Duodenal mucosa (tissue), 2 donors: Measurements from ENCODE around the gene DOHH.

Experiments
- H3K27ac ChIP-seq: one replicate; pipeline ENCODE4 v1.7.0; 2013; ENCODE audit warnings: low read depth, low read length
- H3K27me3 ChIP-seq, 2 donors: one replicate each; pipeline ENCODE4 v1.7.0; 2013; ENCODE audit warnings: low read length in 2 of 2, control low read depth in 1 of 2; ENCODE audit not compliant: insufficient read depth in 2 of 2, control insufficient read depth in 1 of 2
- H3K36me3 ChIP-seq, 2 donors: one replicate each; pipeline ENCODE4 v1.7.0; 2013; ENCODE audit warnings: low read length in 2 of 2, control low read depth in 1 of 2; ENCODE audit not compliant: insufficient read depth in 2 of 2, control insufficient read depth in 1 of 2
- H3K4me1 ChIP-seq, 2 donors: one replicate each; pipeline ENCODE4 v1.7.0; 2013; ENCODE audit warnings: low read length in 2 of 2, control low read depth in 1 of 2; ENCODE audit not compliant: insufficient read depth in 2 of 2, control insufficient read depth in 1 of 2
- H3K4me3 ChIP-seq, 2 donors: one replicate each; pipeline ENCODE4 v1.7.0; 2013; ENCODE audit warnings: low read length in 2 of 2, low read depth in 1 of 2
- H3K9ac ChIP-seq, 2 donors: one replicate each; pipeline ENCODE4 v1.7.0; 2013; ENCODE audit warnings: low read length in 2 of 2, low read depth in 1 of 2
- H3K9me3 ChIP-seq, 2 donors: one replicate each; pipeline ENCODE4 v1.7.0; 2013; ENCODE audit warnings: low read length in 2 of 2, control low read depth in 1 of 2; ENCODE audit not compliant: control insufficient read depth in 1 of 2

The DOHH gene

GRCh38 chr19:3543150-3544057 lies 42.9 kb upstream of the DOHH start:
- no peaks in the 10 kb centered on the region for H3K9me3 ChIP-seq
- no peak overlapping the region for H3K9ac ChIP-seq
- H3K27ac ChIP-seq = no peak overlapping the region
- H3K4me1 ChIP-seq = no peaks in the 10 kb centered on the region
- H3K27me3 ChIP-seq = no peaks in the 10 kb centered on the region
- peaks cover 0 to 20% of the 10 kb centered on the region in 2 donors for H3K36me3 ChIP-seq
- H3K4me3 ChIP-seq = no peak overlapping the region

GRCh38 chr19:3539756-3540118 lies 39.3 kb upstream of the DOHH start:
- Histone ChIP-seq H3K9me3 (no peaks in the 10 kb centered on the region), H3K4me1 (no peaks in the 10 kb centered on the region), H3K9ac (no peak overlapping the region), H3K4me3 (no peak overlapping the region), H3K27me3 (no peaks in the 10 kb centered on the region), H3K27ac (no peak overlapping the region), H3K36me3 (peaks cover 9 to 18% of the 10 kb centered on the region in 2 donors)

GRCh38 chr19:3538965-3539755 lies 38.7 kb upstream of the DOHH start, which contains the start of gene TEKTIP1:
Gene TEKTIP1 (plus strand): TSS chr19:3539174. CDS start chr19:3539178, 4 bp downstream.
- Histone ChIP-seq H3K4me1 (no peaks in the 10 kb centered on the region), H3K9me3 (no peaks in the 10 kb centered on the region), H3K4me3 (no peak within 1 kb of the TSS), H3K36me3 (peaks cover 9 to 24% of the 10 kb centered on the region in 2 donors), H3K27ac (no peak within 1 kb of the TSS), H3K27me3 (no peaks in the 10 kb centered on the region), H3K9ac (no peak within 1 kb of the TSS)

GRCh38 chr19:3538258-3538929 lies 37.9 kb upstream of the DOHH start:
- H3K9ac ChIP-seq = no peak overlapping the region
- H3K36me3 ChIP-seq = peaks cover 13 to 30% of the 10 kb centered on the region in 2 donors
- H3K4me3 ChIP-seq = no peak overlapping the region
- no peaks in the 10 kb centered on the region for H3K9me3 ChIP-seq
- H3K27ac ChIP-seq = no peak overlapping the region
- H3K4me1 ChIP-seq = no peaks in the 10 kb centered on the region
- H3K27me3 ChIP-seq = no peaks in the 10 kb centered on the region

GRCh38 chr19:3537438-3538240 lies 37.2 kb upstream of the DOHH start:
- H3K36me3 ChIP-seq = peaks cover 18 to 38% of the 10 kb centered on the region in 2 donors
- H3K27ac ChIP-seq = no peak overlapping the region
- no peaks in the 10 kb centered on the region for H3K4me1 ChIP-seq
- H3K27me3 ChIP-seq = no peaks in the 10 kb centered on the region
- H3K4me3 ChIP-seq = no peak overlapping the region
- H3K9me3 ChIP-seq = no peaks in the 10 kb centered on the region
- no peak overlapping the region for H3K9ac ChIP-seq

- H3K36me3 ChIP-seq = peaks cover 20 to 44% of the 10 kb centered on the region in 2 donors
- H3K4me1 ChIP-seq = no peaks in the 10 kb centered on the region
- no peak overlapping the region for H3K9ac ChIP-seq
- no peaks in the 10 kb centered on the region for H3K27me3 ChIP-seq
- H3K9me3 ChIP-seq = no peaks in the 10 kb centered on the region
- no peak overlapping the region for H3K27ac ChIP-seq
- no peak overlapping the region for H3K4me3 ChIP-seq
Observed at GRCh38 chr19:3537101-3537437, 36.6 kb upstream of the DOHH start.

GRCh38 chr19:3536429-3537100 lies 36.1 kb upstream of the DOHH start:
- Histone ChIP-seq H3K4me1 (no peaks in the 10 kb centered on the region), H3K27ac (no peak overlapping the region), H3K36me3 (peaks cover 25 to 49% of the 10 kb centered on the region in 2 donors), H3K9ac (no peak overlapping the region), H3K27me3 (no peaks in the 10 kb centered on the region), H3K4me3 (no peak overlapping the region), H3K9me3 (no peaks in the 10 kb centered on the region)

DNA sequence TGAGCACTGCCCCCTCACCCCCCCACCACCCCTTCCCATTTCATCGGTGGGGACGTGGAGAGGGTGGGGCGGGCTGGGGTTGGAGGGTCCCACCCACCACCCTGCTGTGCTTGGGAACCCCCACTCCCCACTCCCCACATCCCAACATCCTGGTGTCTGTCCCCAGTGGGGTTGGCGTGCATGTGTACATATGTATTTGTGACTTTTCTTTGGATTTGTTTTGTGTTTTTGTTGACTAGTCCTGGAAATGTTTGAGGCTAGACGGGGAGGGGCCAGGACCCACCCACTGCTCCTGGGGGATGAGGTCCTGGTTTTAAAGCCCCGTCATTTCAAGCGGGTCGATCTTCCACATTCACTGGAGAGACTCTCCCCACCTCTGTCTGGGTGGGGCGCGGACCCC lies 35.5 kb upstream of the DOHH start:
- no peaks in the 10 kb centered on the region for H3K4me1 ChIP-seq
- H3K36me3 ChIP-seq = peaks cover 27 to 54% of the 10 kb centered on the region in 2 donors
- no peak overlapping the region for H3K27ac ChIP-seq
- H3K9ac ChIP-seq = no peak overlapping the region
- no peaks in the 10 kb centered on the region for H3K9me3 ChIP-seq
- no peaks in the 10 kb centered on the region for H3K27me3 ChIP-seq
- H3K4me3 ChIP-seq = no peak overlapping the region

DNA sequence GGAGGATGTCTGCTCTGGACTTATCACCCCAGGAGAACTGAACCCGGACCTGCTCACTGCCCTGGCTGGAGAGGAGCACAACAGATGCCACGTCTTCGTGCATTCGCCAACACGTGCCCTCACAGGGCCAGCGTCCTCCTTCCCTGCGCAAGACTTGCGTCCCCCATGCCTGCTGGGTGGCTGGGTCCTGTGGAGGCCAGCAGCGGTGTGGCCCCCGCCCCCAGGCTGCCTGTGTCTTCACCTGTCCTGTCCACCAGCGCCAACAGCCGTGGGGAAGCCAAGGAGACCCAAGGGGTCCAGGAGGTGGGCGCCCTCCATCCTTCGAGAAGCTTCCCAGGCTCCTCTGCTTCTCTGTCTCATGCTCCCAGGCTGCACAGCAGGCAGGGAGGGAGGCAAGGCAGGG lies 35.1 kb upstream of the DOHH start:
- Histone ChIP-seq H3K4me3 (no peak overlapping the region), H3K27ac (no peak overlapping the region)

More for the DNA sequence above, 35.1 kb upstream of the DOHH start:
- Histone ChIP-seq H3K4me1 (no peaks in the 10 kb centered on the region), H3K9ac (no peak overlapping the region), H3K36me3 (peaks cover 27 to 59% of the 10 kb centered on the region in 2 donors), H3K9me3 (no peaks in the 10 kb centered on the region), H3K27me3 (no peaks in the 10 kb centered on the region)
